CD4-positive, alpha-beta T cell treated with Interleukin-15 for 4 hours (primary cell): ENCODE data around the gene GNAI3.

ENCODE experiments used
- DNase-seq: peaks from one replicate; pipeline ENCODE4 v3.0.0-alpha.2; 2020; ENCODE audit warnings: low spot score

The GNAI3 gene

DNA sequence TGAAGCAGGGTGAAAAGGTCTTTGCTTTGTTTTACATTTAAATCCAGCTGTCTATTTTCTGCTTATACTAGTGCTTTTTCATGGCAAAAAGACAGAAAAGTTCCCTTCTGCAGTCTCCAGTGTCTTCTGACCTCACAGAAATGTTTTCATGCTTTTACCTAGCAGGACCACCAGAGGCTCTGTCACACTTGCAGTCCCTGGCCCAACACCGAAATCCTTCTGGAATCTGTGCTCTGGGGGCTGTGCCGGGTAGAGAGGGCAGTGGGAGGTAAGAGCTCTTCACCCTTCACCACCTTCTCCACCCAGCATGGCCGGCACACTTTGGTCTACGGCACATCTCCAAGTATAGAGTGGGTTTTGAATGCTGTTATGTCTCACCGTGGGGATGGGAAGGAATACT lies 50.2 kb downstream of the GNAI3 start:
- no peak for DNase-seq

- DNase-seq, result no peak
Measured at GRCh38 chr1:109603229-109603628, 54.8 kb downstream of the GNAI3 start.

GRCh38 chr1:109605381-109605780 lies 57.0 kb downstream of the GNAI3 start:
- no peak for DNase-seq

DNA sequence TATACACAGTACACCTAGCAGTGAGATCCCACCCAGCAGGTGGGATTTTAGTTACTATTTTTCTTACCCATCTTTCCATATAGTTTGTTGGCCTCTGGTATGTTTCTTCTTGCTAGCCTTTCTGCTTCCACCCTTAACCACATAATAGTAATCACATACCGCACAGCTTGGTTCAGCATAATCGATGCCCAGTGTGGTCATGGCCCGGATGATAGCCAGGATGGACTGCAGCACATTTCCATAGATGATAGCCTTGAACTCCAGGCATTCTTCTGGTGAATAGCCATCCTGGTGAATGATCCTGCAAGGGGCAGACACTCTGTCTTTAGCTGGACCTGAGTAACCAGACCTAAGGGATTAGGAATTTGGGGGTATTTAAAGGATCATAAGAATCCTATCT lies 61.5 kb downstream of the GNAI3 start:
- DNase-seq, result no peak

DNA sequence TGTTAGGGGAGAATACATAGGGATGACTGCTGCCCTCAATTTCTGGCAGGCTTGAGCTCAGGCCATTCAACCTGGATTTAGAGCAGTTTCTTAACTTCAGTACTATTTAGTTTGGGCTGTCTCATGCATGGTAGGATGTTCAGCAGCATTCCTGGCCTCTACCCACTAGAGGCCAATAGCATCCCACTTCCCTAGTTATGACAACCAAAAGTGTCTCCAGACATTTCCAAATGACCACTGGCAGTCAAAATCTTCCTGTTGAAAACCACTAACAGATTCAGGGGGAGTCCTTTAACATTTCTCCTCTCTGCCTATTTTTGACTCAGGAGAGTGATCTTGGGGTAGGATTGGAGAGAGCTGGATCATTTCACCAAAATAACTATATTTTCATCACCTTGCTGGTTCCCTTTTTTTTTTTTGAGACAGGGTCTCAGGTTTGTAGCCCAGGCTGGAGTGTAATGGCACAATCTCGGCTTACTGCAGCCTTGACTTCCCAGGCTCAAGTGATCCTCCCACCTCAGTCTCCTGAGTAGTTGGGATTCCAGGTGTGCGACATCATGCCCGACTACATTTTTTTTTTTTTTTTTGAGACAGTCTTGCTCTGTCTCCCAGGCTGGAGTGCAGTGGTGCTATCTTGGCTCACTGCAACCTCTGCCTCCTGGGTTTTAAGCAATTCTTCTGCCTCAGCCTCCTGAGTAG lies 62.3 kb downstream of the GNAI3 start:
- DNase-seq, result no peak

DNA sequence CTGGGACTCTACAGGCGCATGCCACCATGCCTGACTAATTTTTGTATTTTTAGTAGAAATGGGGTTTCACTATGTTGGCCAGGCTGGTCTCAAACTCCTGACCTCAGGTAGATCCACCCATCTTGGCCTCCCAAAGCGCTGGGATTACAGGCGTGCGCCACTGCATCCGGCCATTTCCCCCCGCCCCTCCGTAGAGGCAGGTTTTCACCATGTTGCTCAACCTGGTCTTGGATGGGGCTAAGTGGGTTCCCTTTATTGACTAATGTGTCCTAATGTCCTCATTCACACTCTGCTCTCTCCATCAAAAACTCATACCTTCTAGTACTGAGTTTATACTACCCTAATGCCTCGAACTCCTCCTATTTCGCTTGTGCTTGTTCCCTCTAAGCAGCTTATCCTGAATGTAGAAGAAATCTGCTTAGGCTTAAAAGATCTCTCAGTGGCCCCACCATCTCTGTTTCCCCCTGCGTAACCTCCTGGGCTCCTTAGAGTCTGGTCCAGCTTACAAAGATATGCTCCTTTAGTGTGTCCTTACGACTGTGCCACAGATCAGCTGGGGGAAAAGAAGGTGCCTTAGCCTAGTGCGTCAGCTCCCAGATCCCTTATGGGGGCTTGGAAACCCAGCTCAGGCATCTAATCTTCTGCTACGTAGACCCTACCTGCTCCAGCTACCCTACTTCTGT lies 63.0 kb downstream of the GNAI3 start:
- no peak for DNase-seq

DNA sequence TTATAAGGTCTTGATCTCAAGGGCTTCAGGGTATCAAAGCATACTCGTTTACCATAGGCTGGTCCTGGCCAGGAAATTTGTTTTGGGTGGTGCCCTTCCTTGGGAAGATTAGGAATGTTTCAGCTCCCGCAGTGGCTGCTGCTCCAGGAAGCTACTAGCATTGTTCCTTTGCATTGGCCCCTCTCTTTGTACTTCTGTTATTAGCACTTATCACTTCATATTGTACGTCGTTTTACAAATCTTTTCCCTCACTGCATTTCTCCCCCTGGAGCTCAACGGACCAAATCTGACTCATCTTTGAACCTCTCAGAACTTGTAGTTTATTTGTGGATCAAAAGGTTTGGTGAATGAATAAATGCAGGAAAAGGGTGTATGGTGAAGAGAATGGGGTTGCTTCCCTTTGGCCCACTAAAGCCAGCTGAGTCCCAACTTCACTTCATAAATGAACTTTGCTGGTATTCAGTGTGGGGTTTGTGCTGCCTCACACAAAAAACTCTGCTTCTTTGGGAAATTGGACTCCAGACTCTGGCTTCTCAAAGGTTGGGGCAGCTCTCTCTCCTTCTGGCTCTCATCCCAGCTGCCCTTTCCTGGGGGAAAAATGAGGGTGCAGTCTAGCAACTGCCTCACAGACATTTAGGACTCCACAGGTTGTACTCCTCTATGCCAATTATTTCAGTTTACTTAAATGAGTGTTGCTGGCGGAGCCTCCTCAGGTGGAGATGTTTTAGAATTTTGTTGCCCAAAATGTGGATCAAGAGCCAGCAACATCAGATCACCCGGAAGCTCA lies 65.1 kb downstream of the GNAI3 start:
- DNase-seq, result no peak

DNA sequence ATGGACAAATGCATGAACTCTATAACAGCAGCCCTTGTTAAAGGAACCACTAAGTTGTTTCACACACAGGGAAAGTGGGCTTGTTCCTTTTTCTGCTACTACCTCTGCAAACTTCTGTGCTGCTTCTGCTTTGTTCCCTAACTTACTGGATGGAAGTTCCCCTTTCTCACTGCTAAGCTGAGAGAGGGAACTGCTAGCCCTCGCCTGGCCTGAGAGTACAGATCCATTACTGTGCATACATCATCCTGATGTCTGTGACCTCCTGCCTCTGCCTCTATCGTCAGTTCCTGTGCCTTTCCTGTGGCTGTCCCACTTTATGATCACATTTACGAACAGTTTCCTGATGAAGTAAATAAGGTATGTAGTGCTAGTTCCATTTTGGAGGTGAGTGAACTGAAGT lies 67.5 kb downstream of the GNAI3 start:
- no peak for DNase-seq

- DNase-seq, result no peak
Measured at GRCh38 chr1:109616391-109616790, 68.0 kb downstream of the GNAI3 start.

DNA sequence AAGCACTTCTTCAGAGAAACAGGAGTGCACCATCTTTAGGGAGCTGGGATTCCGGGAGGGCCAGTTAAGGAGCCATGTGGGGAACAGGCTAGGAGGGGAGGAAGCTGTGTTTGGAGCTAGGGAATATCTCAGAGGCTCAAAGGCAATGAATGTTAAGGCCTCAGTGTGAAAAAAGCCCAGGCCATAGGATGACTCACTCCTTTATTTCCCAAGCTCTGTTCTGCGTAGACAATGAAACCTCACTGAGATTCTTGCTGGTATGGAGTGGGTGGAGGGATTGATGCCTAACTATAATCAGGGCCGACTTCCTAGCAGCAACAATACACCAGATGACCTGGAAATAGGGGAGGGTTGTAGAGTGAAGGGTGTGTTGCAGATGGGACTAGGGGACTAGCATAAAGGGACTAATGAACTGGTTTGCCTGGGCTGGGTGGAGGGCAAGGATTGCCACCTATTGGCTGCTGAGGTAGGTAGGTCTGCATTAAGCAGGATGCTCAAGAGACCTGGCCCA lies 68.9 kb downstream of the GNAI3 start:
- peak; percentile 11 for DNase-seq

DNA sequence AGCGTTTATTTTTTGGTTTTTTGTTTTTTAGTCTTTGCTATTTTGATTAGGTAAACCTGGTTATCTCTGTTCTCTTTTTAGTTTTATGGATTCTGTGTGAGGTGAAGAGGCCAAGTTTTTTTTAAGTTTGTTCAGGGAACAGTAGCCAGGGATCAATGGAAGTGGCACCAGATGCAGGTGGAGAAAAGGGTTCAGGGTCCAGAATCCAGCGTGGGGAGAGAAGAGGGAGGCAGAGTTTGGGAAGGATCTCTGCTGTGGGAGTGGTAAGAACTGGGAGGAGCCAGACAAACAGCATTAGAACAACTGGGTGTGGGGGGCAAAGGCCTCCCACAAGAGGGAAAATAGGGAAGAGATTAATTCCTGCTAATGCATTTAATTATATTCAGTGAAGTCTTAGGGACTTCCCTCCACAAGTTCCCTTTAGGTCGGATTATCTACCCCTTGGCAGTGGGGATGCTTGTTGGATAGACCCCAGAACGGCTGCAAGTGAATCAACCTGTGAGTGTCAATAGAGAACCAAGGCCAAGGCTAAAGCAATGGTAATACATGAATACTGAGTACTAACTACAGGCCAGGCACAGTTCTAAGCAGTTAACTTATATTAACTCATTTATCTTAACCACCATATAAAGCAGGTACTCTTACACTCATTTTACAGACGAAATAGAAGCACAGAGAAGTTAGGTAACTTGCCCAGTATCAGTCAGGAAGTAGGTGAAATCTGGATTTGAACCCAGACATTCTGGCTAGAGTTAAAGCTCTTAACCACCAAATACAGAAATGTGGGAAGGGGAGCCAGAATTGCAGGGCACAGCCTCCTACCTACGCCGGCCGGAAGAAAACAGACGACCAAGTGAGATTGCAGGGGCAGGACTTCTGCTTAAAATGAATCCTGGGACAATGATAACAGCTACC lies 70.5 kb downstream of the GNAI3 start:
- no peak for DNase-seq

DNA sequence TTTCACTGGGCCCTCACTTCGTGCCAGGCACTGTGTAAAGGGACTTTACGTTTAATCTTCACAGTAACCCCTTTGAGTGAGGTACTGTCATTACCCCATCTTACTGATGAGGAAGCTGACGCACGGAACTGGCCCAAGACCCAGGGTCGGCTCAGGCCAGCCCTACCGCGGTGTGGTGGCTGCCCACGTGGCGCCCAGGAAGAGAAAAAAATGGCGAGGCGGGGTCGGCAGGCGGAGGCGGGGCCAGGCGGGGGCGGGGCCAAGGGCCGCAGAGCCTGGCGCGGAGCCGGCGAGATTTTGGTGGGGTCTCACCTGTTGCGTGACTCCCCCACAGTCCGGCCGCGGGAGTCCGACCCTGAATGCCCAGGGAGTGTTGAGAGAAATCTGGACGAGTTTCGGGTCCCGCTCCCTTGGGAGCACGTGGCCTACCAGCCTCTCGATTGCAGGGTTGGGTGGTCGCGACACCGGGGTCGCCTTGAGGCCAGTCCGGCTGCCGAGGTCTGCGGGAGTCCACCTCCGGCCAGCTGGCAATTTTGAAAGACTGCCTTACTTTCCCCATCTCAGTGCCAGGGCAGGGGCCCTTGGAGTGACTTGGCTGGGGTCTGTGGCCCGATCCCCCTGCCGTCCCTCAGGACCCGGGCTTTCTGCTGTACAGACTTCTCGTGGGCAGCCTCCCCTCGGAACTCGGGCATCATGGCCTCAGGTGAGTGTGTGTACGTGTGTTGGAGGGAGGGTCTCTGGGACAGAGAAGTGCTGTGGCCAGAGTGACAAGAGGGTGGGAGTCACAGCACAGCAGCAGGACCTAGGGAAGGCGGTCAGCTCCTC lies 71.4 kb downstream of the GNAI3 start, which contains the start of the genes AMPD2 and GNAT2:
Gene AMPD2, plus strand, starts transcription at position 262 of the 825 bp plus-strand sequence. CDS start 1,339 bp downstream, outside the sequence.
Gene GNAT2, minus strand, starts transcription at position 41 of the 825 bp plus-strand sequence. CDS start 6,746 bp downstream, outside the sequence.
- peak; percentile 65 for DNase-seq

GRCh38 chr1:109620401-109620791 lies 72.0 kb downstream of the GNAI3 start:
- no peak for DNase-seq

GRCh38 chr1:109620841-109621286 lies 72.4 kb downstream of the GNAI3 start:
- peak; percentile 96 for DNase-seq

DNA sequence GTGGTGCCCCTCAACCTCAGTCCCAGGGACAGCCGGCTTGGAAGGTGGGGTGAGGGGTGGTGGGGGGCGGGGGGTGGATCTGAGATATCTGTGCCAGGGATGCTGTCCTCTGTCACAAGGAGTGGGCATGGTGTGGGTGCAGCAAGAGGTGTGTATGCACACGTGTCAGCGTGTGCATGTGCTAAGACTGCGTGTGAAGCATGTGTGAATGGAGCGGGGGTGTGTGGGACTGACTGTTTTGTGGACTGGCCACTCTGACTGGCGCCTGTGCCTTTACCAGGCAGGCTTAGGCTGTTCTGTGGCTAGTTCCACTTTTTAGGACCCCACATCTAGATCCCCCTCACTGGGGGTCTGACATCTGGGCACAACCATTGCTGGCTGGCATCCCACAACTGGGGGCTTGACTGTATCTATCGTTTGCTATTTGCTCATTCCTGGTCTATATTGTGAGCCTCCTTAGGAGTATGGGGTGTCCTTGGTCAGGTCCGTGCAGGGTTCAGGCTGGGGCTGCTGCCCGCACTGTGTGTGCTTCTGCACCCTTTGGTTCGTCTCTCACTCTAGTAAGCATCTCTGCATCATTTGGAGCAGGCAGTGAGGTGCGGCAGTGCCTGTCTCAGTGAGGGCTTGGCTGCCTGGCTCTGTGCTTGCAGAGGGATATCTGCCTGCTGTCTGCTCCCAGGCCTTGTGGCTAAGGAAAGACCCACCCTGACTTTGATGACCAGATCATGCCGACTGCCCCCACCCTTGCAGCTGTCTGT lies 73.1 kb downstream of the GNAI3 start:
- DNase-seq, result no peak

GRCh38 chr1:109622137-109622892 lies 73.9 kb downstream of the GNAI3 start:
- DNase-seq, result no peak

DNA sequence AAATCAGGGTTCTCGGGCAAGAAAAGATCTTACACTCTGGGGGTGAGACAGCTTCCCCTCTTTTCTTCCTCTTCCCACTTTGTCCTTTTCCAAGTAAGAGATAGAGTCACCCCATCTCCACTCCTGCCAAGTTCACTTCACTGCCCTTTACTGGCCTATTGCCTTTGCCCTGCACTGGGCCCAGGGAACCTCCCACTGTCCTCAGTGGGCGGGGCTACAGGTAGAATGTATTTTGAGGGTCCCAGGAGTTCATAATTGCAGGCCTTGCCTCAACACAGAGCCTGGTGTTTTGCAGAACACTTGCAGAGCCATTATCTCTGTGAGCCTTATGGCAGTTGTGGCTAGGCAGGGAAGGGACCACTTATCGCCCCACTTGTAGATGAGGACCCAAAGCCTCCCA lies 74.5 kb downstream of the GNAI3 start:
- DNase-seq, result no peak

DNA sequence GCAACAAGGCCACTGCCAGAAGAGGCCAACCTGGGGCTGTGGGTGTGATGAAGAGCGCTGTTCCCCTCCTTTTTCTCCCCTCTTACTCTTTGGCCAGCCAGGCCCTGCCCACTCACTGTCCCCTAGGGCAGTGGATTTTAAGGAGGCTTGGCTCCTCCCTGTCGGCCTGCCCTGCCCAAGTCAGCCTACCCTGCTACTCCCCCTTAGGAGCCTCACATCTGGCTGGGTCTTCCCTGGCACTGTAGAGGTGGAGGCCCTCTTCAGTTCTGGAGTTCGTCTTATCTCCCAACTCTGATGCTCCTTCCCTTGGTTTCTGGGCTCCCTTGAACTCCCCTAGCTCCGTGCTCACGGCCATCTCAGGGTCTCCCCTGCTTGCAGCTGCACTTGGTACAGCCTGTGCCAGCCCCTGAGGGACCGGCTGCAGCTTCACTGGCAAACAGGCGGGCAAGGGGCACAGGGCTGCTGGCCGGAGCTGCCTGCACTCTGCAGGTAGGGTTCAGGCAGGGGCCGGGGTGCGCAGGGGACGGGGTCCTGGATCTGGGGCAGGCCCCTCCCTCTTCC lies 75.3 kb downstream of the GNAI3 start:
- DNase-seq, result no peak
